Measurements from ENCODE around the gene GALNT1.

Gene GALNT1

GRCh38 chr18:35592298-35592697, 10.8 kb downstream of the GALNT1 start:
- DNase-seq: no peak
- Mint-ChIP-seq H3K27ac (no peak overlapping the region), H3K4me3 (no peak overlapping the region), H3K4me1 (peaks cover 5% of the 10 kb centered on the region), H3K36me3 (ENCODE audit: low read depth) (peaks cover 15% of the 10 kb centered on the region), H3K9me3 (peaks cover 11% of the 10 kb centered on the region), H3K27me3 (ENCODE audit: low read depth, poor library complexity) (peaks cover 4% of the 10 kb centered on the region)
- no peak for TF ChIP-seq CTCF (IDR thresholded peaks at IDR 0.05)

DNA sequence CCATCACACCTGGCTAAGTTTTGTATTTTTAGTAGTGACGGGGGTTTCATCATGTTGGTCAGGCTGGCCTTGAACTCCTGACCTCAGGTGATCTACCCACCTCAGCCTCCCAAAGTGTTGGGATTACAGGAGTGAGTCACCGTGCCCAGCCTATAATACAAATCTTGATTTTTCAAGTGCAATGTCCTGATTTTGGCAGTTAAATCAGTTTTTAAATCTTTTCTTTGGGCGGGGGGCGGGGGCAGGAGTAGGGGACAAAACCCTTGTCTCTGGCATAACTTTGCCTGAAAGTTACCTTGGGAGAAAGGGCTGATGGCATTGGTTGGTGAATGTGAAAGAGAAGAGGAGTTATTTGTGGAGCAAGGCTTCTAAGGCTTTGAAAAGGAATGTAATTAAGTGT, 12.3 kb downstream of the GALNT1 start:
- DNase-seq: no peak
- H3K9me3 Mint-ChIP-seq: peaks cover 23% of the 10 kb centered on the region
- no peaks in the 10 kb centered on the region for H3K27me3 Mint-ChIP-seq (ENCODE audit: low read depth, poor library complexity)
- no peak overlapping the region for H3K4me3 Mint-ChIP-seq
- H3K36me3 Mint-ChIP-seq (ENCODE audit: low read depth): peaks cover 28% of the 10 kb centered on the region
- H3K27ac Mint-ChIP-seq: no peak overlapping the region
- peaks cover 5% of the 10 kb centered on the region for H3K4me1 Mint-ChIP-seq
- TF ChIP-seq CTCF (IDR thresholded peaks at IDR 0.05): no peak

DNA sequence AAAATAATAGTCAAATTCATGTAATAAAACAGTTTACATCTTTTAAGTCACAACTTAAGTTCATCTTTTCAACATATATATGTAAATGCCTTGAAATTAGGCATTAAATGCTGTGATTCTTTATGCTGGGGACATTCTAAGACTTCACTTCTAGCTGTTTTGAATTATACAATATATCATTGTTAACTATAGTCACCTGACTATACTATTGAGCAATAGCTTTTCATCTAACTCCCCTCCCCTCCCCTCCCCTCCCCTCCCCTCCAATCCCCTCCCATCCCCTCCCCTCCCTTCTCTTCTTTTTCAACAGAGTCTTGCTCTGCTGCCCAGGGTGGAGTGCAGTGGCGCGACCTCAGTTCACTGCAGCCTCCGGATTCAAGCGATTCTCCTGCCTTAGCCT, 16.2 kb downstream of the GALNT1 start:
- no peak for TF ChIP-seq CTCF (IDR thresholded peaks at IDR 0.05)
- peaks cover 5% of the 10 kb centered on the region for H3K4me1 Mint-ChIP-seq
- no peak overlapping the region for H3K27ac Mint-ChIP-seq
- no peak for DNase-seq
- H3K36me3 Mint-ChIP-seq (ENCODE audit: low read depth): peaks cover 67% of the 10 kb centered on the region
- no peak overlapping the region for H3K4me3 Mint-ChIP-seq
- peaks cover 62% of the 10 kb centered on the region for H3K9me3 Mint-ChIP-seq
- no peaks in the 10 kb centered on the region for H3K27me3 Mint-ChIP-seq (ENCODE audit: low read depth, poor library complexity)

DNA sequence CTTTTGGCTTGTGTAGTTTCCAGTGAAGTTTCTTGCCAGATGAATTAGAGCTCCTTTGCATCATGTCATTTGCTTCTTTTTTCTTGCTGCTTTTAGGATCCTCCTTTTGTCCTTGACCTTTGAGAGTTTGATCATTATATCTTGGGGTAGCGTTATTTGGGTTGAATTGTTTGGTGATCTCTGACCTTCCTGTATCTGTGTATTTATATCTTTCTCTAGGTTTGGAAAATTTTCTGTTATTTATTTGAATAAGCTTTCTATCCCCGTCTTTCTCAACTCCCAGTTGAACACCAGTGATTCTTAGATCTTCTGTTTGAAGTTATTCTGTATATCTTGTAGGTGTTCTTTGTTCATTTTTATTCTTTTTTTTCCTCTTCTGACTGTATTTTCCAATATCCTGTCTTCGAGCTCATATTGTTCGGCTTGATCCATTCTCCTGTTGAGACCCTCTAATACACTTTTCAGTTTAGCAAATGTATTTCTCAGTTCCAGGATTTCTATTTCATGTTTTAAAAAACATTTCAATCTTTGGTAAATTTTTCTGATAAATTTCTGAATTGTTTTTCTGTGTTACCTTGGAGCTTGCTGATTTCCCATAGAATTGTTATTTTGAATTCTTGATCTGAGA, 20.8 kb downstream of the GALNT1 start:
- Mint-ChIP-seq H3K36me3 (ENCODE audit: low read depth) (peaks cover 83% of the 10 kb centered on the region), H3K27me3 (ENCODE audit: low read depth, poor library complexity) (no peaks in the 10 kb centered on the region), H3K4me1 (peaks cover under 1% of the 10 kb centered on the region), H3K27ac (no peak overlapping the region), H3K9me3 (peaks cover 79% of the 10 kb centered on the region), H3K4me3 (no peak overlapping the region)
- DNase-seq: no peak
- TF ChIP-seq CTCF (IDR thresholded peaks at IDR 0.05): no peak

- Mint-ChIP-seq H3K4me1 (peaks cover 5% of the 10 kb centered on the region), H3K9me3 (peaks cover 75% of the 10 kb centered on the region), H3K27me3 (ENCODE audit: low read depth, poor library complexity) (no peaks in the 10 kb centered on the region), H3K4me3 (no peak overlapping the region), H3K36me3 (ENCODE audit: low read depth) (peaks cover 80% of the 10 kb centered on the region), H3K27ac (no peak overlapping the region)
- no peak for DNase-seq
- no peak for TF ChIP-seq CTCF (IDR thresholded peaks at IDR 0.05)
Observed at GRCh38 chr18:35603008-35603407, 21.5 kb downstream of the GALNT1 start.

- Mint-ChIP-seq H3K36me3 (ENCODE audit: low read depth) (peaks cover 74% of the 10 kb centered on the region), H3K4me3 (no peak overlapping the region), H3K4me1 (peaks cover 10% of the 10 kb centered on the region), H3K9me3 (peaks cover 70% of the 10 kb centered on the region), H3K27ac (no peak overlapping the region), H3K27me3 (ENCODE audit: low read depth, poor library complexity) (no peaks in the 10 kb centered on the region)
- no peak for DNase-seq
- no peak for TF ChIP-seq CTCF (IDR thresholded peaks at IDR 0.05)
Observed at GRCh38 chr18:35603528-35603927, 22.0 kb downstream of the GALNT1 start.

Measured in nephron progenitor cell (in vitro differentiated cells).